ENCODE results near the gene GJC2. TPM values are rescaled to one million over a fixed set of nuclear protein-coding genes. Genes with fewer than 3 reads are reported as not detected.

GJC2 gene
- total and polyA plus RNA-seq, 12 donors = 0.61 to 1.5 (median 1.2) TPM

- no peak for DNase-seq
- Histone ChIP-seq H3K4me1 (peaks cover 25 to 51% (median 45%) of the 10 kb centered on the region in 9 donors), H3K27ac (peak overlapping the region; percentile 97 to 100 (median 99)), H3K4me3 (peak overlapping the region; percentile 83 to 100 (median 95)), H3K36me3 (peaks cover 0 to 22% (median 0%) of the 10 kb centered on the region in 9 donors), H3K27me3 (no peaks in the 10 kb centered on the region), H3K9me3 (no peaks in the 10 kb centered on the region)
- 4 to 6% methylated on average over 24 to 25 of the region's 25 CpGs for WGBS, 2 donors
- intact Hi-C loops (cut with DNase I) = loop anchor here in 6 of 10 donors (1.0 to 5.0 kb wide), 4 partner anchors 22 to 267 kb away; partner anchors contain the start of genes IBA57 (in 5 of the 6) and TRIM11 (in 1 of the 6)
- no peak for TF ChIP-seq CTCF (IDR thresholded peaks at IDR 0.05)
- ATAC-seq = no peak
These were observed 9.0 kb upstream of the GJC2 start for GRCh38 chr1:228140724-228141225.

GRCh38 chr1:228141226-228142044 is 8.3 kb upstream of the GJC2 start:
- Histone ChIP-seq H3K9me3 (no peaks in the 10 kb centered on the region), H3K4me3 (peak overlapping the region; percentile 83 to 100 (median 95)), H3K27ac (peak overlapping the region; percentile 97 to 100 (median 99)), H3K27me3 (no peaks in the 10 kb centered on the region), H3K36me3 (peaks cover 0 to 29% (median 0%) of the 10 kb centered on the region in 9 donors), H3K4me1 (peaks cover 25 to 54% (median 45%) of the 10 kb centered on the region in 9 donors)
- intact Hi-C loops (cut with DNase I) = loop anchor here in 2 of 10 donors (1.0 to 5.0 kb wide), 3 partner anchors 23 to 266 kb away; partner anchors contain the start of genes IBA57 (in 2 of the 2) and TRIM11 (in 1 of the 2)
- DNase-seq (peak; percentile 67 to 81), ATAC-seq (peak in 6 of 8 donors; percentile 2 to 27 (median 22))
- 23 to 26% methylated on average over 27 of the region's 27 CpGs for WGBS, 2 donors
- no peak for TF ChIP-seq CTCF (IDR thresholded peaks at IDR 0.05)

GRCh38 chr1:228142155-228142691 is 7.5 kb upstream of the GJC2 start:
- H3K4me3 ChIP-seq = peak overlapping the region in 9 of 10 donors; percentile 83 to 100 (median 93)
- H3K4me1 ChIP-seq = peaks cover 25 to 62% (median 45%) of the 10 kb centered on the region in 9 donors
- H3K27ac ChIP-seq = peak overlapping the region; percentile 97 to 100 (median 99)
- 80 to 81% methylated on average over 16 of the region's 16 CpGs for WGBS, 2 donors
- ATAC-seq = no peak
- H3K36me3 ChIP-seq = peaks cover 0 to 36% (median 3%) of the 10 kb centered on the region in 9 donors
- no peaks in the 10 kb centered on the region for H3K9me3 ChIP-seq
- TF ChIP-seq CTCF (IDR thresholded peaks at IDR 0.05) = no peak
- peak in 1 of 2 donors; percentile 20 for DNase-seq
- intact Hi-C loops (cut with DNase I) = loop anchor here in 1 of 10 donors (5.0 kb wide), 1 partner anchor 265 kb away; the partner anchor contains the start of gene TRIM11
- no peaks in the 10 kb centered on the region for H3K27me3 ChIP-seq

GRCh38 chr1:228142701-228143136 is 7.0 kb upstream of the GJC2 start:
- Histone ChIP-seq H3K27ac (peak overlapping the region in 8 of 10 donors; percentile 27 to 100 (median 98)), H3K4me1 (peaks cover 25 to 67% (median 50%) of the 10 kb centered on the region in 9 donors), H3K36me3 (peaks cover 0 to 41% (median 5%) of the 10 kb centered on the region in 9 donors), H3K9me3 (no peaks in the 10 kb centered on the region), H3K4me3 (peak overlapping the region in 5 of 10 donors; percentile 83 to 100 (median 93)), H3K27me3 (no peaks in the 10 kb centered on the region)
- ATAC-seq (no peak), DNase-seq (no peak)
- TF ChIP-seq CTCF (IDR thresholded peaks at IDR 0.05) = no peak
- intact Hi-C loops (cut with DNase I) = loop anchor here in 1 of 10 donors (5.0 kb wide), 1 partner anchor 265 kb away; the partner anchor contains the start of gene TRIM11
- 81 to 87% methylated on average over 11 of the region's 11 CpGs for WGBS, 2 donors
